HG03558 (cell line): ENCODE data around the gene MERTK.
"Not testable (repeated sequence)": the region's sequence is repeated elsewhere in the genome, so short reads cannot be mapped to it uniquely, and the experiment has no call there.

Experiments
- ATAC-seq: cut with Tn5 transposase; IDR thresholded peaks from one replicate; pipeline ENCODE4 v1.9.1; 2021; ENCODE audit warnings: moderate number of reproducible peaks; ENCODE audit not compliant: unreplicated experiment; ENCODE audit errors: extremely low read depth

The MERTK gene

GRCh38 chr2:112061299-112061698 lies 162.9 kb downstream of the MERTK start:
- ATAC-seq = no peak

GRCh38 chr2:112061840-112062239 lies 163.4 kb downstream of the MERTK start:
- ATAC-seq = no peak

DNA sequence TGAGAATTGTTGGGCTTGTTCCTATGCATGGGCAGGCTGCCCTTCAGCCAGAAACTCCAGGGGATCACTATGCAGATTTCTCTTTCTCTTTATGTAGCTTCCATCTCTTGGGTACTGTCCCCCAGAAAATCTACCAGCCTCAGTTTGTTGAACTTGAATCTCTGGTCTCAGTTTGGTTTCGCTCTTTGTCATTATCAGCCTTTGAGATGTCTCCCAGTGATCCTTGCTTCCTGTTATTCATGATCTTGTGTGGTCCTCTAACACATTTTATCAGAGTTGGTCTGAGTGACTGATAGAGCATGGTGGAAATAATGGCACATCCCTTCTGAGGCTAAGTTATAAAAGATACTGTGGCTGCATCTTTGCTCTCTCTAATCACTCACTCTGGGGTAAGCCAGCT lies 164.5 kb downstream of the MERTK start:
- ATAC-seq = no peak

DNA sequence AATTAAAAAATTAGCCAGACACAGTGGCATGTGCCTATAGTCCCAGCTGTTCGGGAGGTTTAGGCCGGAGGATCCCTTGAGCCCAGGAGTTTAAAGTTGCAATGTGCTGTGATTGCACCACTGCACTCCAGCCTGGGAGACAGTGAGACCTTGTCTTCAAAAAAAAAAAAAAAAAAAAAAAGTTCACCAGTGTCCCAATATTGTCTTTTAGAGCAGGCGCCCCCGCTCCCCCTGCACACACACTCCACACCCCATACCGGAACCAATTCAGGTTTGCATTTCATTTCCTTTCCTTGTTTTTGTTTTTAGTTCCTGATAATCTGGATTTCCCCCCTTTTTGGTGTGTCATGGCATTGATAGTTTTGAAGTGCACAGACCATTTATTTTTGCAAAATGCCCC lies 167.1 kb downstream of the MERTK start:
- ATAC-seq = no peak

DNA sequence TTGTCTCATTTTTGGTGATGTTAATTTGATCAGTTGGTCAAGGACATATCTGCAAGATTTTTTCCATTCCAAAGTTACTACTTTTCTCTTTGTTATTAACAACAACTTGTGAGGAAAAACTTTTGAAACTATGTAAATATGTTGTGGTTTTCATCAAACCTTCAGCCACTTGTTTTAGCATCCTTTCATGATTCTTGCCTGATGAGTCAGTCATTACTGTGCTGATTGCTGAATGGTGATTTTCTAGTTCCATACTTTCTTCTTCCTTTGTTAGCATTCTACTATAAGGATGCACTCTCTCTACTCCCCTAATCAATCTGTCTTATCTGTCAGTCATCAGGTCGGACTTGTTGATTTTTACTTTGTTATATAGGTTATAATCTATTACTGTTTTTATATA lies 167.6 kb downstream of the MERTK start:
- no peak for ATAC-seq

GRCh38 chr2:112069794-112070193 lies 171.4 kb downstream of the MERTK start:
- ATAC-seq = not testable (repeated sequence)

DNA sequence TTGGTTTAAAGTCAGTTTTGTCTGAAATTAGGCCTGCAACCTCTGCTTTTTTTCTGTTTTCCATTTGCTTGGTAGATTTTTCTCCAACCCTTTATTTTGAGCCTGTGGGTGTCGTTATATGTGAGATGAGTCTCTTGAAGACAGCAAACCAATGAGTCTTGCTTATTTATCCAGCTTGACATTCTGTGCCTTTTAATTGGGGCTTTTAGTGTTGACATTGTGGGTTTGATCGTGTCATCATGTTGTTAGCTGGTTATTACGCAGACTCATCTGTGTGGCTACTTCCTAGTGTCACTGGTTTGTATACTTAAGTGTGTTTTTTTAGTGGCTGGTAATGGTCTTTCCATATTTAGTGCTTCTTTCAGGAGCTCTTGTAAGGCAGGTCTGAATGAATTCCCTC lies 175.5 kb downstream of the MERTK start:
- no peak for ATAC-seq

GRCh38 chr2:112074506-112074905 lies 176.1 kb downstream of the MERTK start:
- no peak for ATAC-seq

DNA sequence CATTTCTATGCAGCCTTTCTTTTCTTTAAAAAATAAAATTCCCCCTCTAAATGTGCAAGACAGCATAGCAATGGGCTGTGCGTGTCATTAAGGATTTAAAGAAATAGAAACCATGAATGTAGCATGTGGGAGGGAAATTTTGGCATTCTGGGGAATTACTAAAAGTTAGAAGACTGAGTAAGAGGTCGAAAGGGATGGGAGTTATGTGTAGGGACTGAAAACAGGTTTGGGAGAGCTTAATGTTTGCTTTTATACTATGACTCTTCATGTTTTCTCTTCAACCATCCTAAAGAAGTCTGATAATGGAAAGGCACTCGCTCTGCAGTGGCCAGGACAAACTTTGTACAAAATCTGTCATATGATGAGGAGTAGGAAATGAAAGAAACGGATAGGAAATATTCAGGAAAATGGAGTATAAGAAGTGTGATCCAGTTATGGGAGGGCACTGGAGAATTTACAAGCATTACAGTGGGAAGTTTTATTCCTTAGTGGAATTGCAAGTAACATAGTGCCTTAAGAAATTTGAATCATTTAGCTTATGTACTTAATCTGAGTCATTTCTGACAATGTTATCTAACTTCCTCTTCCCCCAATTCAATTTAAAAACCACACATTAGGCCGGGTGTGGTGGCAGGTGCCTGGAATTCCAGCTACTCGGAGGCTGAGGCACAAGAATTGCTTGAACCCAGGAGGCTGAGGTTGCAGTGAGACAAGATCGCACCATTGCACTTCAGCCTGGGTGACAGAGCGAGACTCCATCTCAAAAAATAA lies 177.3 kb downstream of the MERTK start:
- ATAC-seq = no peak

DNA sequence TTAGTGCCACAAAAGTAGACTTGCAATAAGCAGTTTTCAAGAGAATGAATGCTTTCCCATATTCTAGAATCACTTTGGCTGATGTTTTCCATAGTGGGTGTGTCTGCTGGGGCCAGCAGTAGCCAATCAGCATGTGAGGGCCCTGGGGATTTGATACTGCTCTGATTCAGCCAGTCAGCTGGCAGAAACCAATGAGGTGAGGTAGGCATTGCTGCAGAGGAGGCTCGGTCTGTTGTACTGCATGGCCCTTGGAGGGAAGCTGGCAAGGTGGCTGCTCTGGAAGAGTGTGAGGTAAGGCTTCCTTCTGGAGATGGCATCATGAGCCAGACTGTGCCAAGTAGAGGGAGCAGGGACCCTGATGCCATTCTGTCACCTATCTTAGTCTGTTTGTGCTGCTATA lies 179.4 kb downstream of the MERTK start:
- ATAC-seq = no peak
